DOHH2 (cell line): ENCODE measurements around the gene RCOR1.

Experiments
- H3F3A ChIP-seq: fragments of 200-600 bp; sonication (generic), shearing (Covaris generic); 2 replicates; pipeline ENCODE4 v1.6.0; 2016; ENCODE audit warnings: antibody characterized with exemption, mild to moderate bottlenecking; ENCODE audit not compliant: control insufficient read depth, insufficient read depth
- H3K27ac ChIP-seq: fragments of 200-600 bp; sonication (generic); 2 replicates; pipeline ENCODE4 v1.5.1; 2014; ENCODE audit warnings: low read depth, mild to moderate bottlenecking, low read length, moderate library complexity
- H3K27me3 ChIP-seq: fragments of 200-600 bp; sonication (generic); 2 replicates; pipeline ENCODE4 v1.6.1; 2014; ENCODE audit warnings: mild to moderate bottlenecking, low read length, mixed read lengths; ENCODE audit not compliant: control insufficient read depth
- H3K36me3 ChIP-seq: fragments of 200-600 bp; sonication (generic); 2 replicates; pipeline ENCODE4 v1.6.1; 2014; ENCODE audit warnings: mild to moderate bottlenecking, low read length, moderate library complexity, mixed read lengths; ENCODE audit not compliant: control insufficient read depth
- H3K4me1 ChIP-seq: fragments of 200-600 bp; sonication (generic); 2 replicates; pipeline ENCODE4 v1.6.1; 2014; ENCODE audit warnings: mild to moderate bottlenecking, low read length, mixed read lengths; ENCODE audit not compliant: control insufficient read depth
- H3K4me2 ChIP-seq: fragments of 200-600 bp; sonication (generic); 2 replicates; pipeline ENCODE4 v1.6.0; 2014; ENCODE audit warnings: mild to moderate bottlenecking, low read length, moderate library complexity
- H3K4me3 ChIP-seq: fragments of 200-600 bp; sonication (generic); 2 replicates; pipeline ENCODE4 v1.5.1; 2014; ENCODE audit warnings: mild to moderate bottlenecking, low read length, mixed read lengths
- H3K79me2 ChIP-seq: fragments of 200-600 bp; sonication (generic); 2 replicates; pipeline ENCODE4 v1.6.1; 2014; ENCODE audit warnings: mild to moderate bottlenecking, low read length, mixed read lengths; ENCODE audit not compliant: control insufficient read depth
- H3K9me2 ChIP-seq: fragments of 200-600 bp; sonication (generic); replicated peaks from 2 replicates; pipeline ENCODE4 v1.6.1; 2014; ENCODE audit warnings: mild to moderate bottlenecking, low read length, mixed read lengths; ENCODE audit not compliant: control insufficient read depth
- H3K9me3 ChIP-seq: fragments of 200-600 bp; sonication (generic); 2 replicates; pipeline ENCODE4 v1.6.1; 2014; ENCODE audit warnings: antibody characterized with exemption, low read length, mixed read lengths; ENCODE audit not compliant: control insufficient read depth, insufficient read depth
- H4K20me1 ChIP-seq: fragments of 200-600 bp; sonication (generic); 2 replicates; pipeline ENCODE4 v1.6.0; 2014; ENCODE audit warnings: low read depth, mild to moderate bottlenecking, antibody characterized with exemption, low read length, moderate library complexity; ENCODE audit not compliant: control insufficient read depth, insufficient read depth
- CTCF ChIP-seq: fragments of 200-600 bp; sonication (generic); IDR thresholded peaks from one replicate; pipeline ENCODE4 v1.5.1; 2014; ENCODE audit warnings: antibody characterized with exemption, mild to moderate bottlenecking, low read depth, low read length; ENCODE audit not compliant: poor library complexity, severe bottlenecking
- EZH2phosphoT487 ChIP-seq: fragments of 200-600 bp; sonication (generic); IDR thresholded peaks from 2 replicates; pipeline ENCODE4 v1.6.1; 2017; ENCODE audit warnings: borderline replicate concordance, mild to moderate bottlenecking, antibody characterized with exemption, low read length, moderate library complexity, mixed read lengths

Gene RCOR1

GRCh38 chr14:102775855-102776760, 183.7 kb downstream of the RCOR1 start:
- H3K27ac ChIP-seq, result no peak overlapping the region
- peaks cover 31% of the 10 kb centered on the region for H3K79me2 ChIP-seq
- H3F3A ChIP-seq, result peaks cover 16% of the 10 kb centered on the region
- no peak for TF ChIP-seq EZH2phosphoT487
- no peak for TF ChIP-seq CTCF
- peak overlapping the region; percentile 53 for H3K4me3 ChIP-seq
- peaks cover 60% of the 10 kb centered on the region for H3K4me1 ChIP-seq
- peaks cover 14% of the 10 kb centered on the region; the same call in 1 of the 2 replicates for H4K20me1 ChIP-seq
- H3K36me3 ChIP-seq, result peaks cover 13% of the 10 kb centered on the region
- no peaks in the 10 kb centered on the region for H3K27me3 ChIP-seq
- no peaks in the 10 kb centered on the region for H3K9me3 ChIP-seq
- H3K4me2 ChIP-seq, result peak overlapping the region; percentile 53
- no peaks in the 10 kb centered on the region for H3K9me2 ChIP-seq

- Histone ChIP-seq H3K4me3 (peak within 1 kb of the TSS; percentile 89), H3K4me1 (peaks cover 60% of the 10 kb centered on the region), H3K4me2 (peak within 1 kb of the TSS; percentile 84), H3K27me3 (no peaks in the 10 kb centered on the region), H3F3A (peaks cover 16% of the 10 kb centered on the region), H3K9me3 (no peaks in the 10 kb centered on the region), H4K20me1 (peaks cover 14% of the 10 kb centered on the region; the same call in 1 of the 2 replicates), H3K9me2 (no peaks in the 10 kb centered on the region), H3K36me3 (peaks cover 13% of the 10 kb centered on the region), H3K27ac (no peak within 1 kb of the TSS), H3K79me2 (peaks cover 40% of the 10 kb centered on the region)
- TF ChIP-seq CTCF (no peak), EZH2phosphoT487 (no peak)
Observed at GRCh38 chr14:102776761-102777710, 184.6 kb downstream of the RCOR1 start, which contains the start of gene TRAF3. TRAF3 (plus strand) TSS chr14:102777449; CDS start chr14:102870202, 92,753 bp downstream.

GRCh38 chr14:102777711-102778337, 185.4 kb downstream of the RCOR1 start:
- Histone ChIP-seq H3K4me1 (peaks cover 59% of the 10 kb centered on the region), H4K20me1 (peaks cover 14% of the 10 kb centered on the region; the same call in 1 of the 2 replicates), H3K4me3 (peak overlapping the region; percentile 89), H3K27me3 (no peaks in the 10 kb centered on the region), H3K4me2 (peak overlapping the region; percentile 84), H3K9me2 (no peaks in the 10 kb centered on the region), H3K36me3 (peaks cover 13% of the 10 kb centered on the region), H3K27ac (no peak overlapping the region), H3K79me2 (peaks cover 48% of the 10 kb centered on the region), H3K9me3 (no peaks in the 10 kb centered on the region), H3F3A (peaks cover 16% of the 10 kb centered on the region)
- TF ChIP-seq CTCF (peak; percentile 2), EZH2phosphoT487 (no peak)
